Measurements from ENCODE around the gene VAV2.

Gene VAV2

DNA sequence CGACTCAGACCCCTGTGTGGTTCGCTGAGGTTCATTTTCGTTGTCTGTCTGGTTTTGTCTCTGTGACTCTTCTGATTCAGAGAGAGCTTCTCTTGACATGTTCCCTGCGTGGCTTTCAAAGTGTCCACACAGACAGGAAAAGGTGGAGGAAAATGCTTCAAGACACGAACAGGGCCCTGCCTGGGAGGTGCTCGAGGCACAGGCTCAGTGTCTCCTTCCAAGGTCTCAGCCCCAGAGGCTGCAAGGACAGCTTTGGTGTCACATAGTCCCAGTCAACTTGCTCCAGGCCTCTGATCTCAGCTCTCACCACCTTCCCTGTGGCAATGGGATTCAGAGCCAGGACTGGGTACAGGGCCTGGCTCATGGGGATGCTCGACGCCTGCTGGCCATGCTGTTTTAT is 202.3 kb downstream of the VAV2 start:
- no peak for DNase-seq

- DNase-seq: no peak
Observed at GRCh38 chr9:133788819-133789717, 203.1 kb downstream of the VAV2 start.

GRCh38 chr9:133788045-133788818 is 203.9 kb downstream of the VAV2 start:
- no peak for DNase-seq

- no peak for DNase-seq
Observed at GRCh38 chr9:133787754-133788025, 204.4 kb downstream of the VAV2 start.

- no peak for DNase-seq
Observed at GRCh38 chr9:133786907-133787753, 205.0 kb downstream of the VAV2 start.

DNA sequence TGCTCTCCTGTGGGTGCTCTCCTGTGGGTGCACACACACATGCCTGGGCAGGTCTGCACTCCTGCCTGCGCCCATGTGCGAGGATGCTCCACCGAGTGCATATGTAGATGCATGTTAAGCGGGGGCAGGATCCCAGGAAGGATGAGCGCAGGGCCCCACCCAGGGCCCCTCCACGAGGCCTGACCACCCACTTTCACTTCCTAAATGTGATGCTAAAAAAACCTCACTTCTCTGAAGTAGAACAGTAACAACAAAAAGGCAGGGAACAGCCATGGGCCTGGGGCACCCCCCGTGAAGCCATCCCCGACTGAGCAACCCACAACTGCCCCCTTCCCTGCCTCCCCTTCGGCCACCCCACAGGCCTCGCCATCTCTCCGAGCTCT is 205.8 kb downstream of the VAV2 start:
- no peak for DNase-seq

- DNase-seq: no peak
Observed at GRCh38 chr9:133785753-133786370, 206.3 kb downstream of the VAV2 start.

DNA sequence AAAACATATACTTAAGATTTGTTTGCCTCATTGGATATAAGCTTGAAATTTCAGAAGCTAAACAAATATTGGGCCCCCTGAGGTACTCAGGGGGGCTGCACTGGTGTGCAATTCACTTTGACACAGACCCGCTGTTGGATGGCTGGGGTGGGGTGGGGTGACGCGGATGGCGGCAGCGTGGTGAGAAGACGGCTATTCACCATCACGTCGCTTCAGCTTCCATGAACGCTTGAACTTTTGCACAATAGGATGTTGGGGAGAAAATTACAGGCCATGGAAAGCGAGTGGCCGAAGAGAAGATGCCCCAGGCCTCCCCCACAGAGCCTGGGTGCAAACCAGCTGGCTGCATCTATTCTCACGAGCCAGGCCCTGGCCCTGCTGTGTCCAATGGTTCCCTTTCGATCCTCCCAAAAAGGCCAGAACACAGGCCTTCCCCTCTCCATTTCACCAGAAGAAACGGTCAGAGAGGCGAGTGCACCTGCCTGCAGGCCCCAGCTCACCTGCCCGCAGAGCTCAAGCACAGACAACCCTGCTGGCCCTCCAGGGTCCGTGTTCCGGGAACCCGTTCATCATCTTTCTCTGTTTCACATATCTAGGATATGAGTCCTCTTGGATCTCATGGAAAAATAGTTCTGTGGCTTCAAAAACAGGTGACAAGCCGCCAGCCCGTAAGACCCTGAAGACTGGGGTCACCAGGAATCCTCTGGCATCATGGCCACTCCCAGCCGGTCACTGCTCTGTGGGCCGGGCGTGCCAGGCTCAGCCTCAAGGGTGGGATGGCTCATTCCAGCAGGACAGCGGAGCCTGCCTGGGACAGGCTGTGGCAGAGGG is 207.2 kb downstream of the VAV2 start:
- DNase-seq: no peak

DNA sequence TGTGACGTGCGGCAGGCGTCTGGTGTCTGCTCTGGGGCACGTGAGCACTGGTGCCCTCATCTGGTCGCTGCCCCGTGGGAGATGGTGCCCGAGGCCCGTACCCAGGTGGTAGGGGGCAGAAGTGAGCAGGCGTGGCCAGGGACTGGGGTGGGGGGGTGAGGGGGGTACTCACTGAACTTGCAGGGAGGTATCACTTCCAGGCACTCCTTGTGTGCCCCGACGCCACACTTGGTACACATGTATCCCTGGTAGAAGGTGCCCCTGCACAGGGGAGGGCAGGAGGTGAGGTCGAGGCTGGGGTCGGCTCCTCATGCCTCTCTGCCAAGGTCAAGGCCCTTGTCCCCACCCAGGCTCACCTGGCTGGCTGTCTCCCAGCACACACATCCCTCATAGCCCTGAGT is 208.8 kb downstream of the VAV2 start:
- DNase-seq: no peak

GRCh38 chr9:133782157-133783130 is 209.7 kb downstream of the VAV2 start:
- peak; percentile 12 for DNase-seq

DNA sequence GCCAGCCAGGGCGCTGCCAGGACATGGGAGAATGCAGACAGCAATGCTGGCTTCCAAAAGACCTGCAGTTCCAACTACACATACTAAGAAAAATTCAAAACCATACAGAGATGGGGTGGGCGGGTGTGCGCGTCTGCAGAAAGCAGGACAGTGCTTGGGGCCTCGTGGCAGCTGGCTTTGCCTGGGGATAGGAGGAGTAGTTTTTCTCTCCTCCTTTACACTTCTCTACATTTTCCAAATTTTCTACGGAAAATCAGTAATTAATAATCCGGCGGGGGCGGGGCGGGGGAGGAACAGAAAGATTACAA is 210.3 kb downstream of the VAV2 start:
- DNase-seq: no peak

- no peak for DNase-seq
Observed at GRCh38 chr9:133780962-133781827, 210.9 kb downstream of the VAV2 start.

DNA sequence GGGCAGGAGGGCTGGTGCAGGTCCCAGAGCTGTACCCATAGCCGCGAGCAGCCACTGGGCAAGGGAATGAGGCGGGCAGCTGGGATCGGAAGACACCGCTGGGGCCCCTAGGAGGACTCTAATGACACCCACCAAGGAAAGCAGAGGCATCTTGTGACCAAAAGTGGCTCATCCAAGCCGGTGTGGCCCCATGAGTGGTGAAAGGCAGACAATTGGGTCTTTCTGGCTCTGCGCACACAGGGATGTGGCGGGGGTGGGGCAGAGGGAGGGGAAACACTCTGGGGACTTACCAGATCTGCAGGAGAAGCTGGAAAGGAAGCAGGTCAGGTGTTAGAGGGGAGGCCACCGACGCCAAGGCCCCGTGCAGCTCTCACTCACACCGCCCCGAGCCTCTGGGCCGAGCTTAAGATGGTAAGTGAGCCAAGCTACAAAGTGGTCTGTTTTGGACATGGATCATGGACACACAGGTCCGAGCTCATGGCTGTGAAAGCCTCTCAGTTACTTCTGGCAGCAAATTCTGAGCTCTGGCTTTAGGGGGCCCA is 211.6 kb downstream of the VAV2 start:
- no peak for DNase-seq

DNA sequence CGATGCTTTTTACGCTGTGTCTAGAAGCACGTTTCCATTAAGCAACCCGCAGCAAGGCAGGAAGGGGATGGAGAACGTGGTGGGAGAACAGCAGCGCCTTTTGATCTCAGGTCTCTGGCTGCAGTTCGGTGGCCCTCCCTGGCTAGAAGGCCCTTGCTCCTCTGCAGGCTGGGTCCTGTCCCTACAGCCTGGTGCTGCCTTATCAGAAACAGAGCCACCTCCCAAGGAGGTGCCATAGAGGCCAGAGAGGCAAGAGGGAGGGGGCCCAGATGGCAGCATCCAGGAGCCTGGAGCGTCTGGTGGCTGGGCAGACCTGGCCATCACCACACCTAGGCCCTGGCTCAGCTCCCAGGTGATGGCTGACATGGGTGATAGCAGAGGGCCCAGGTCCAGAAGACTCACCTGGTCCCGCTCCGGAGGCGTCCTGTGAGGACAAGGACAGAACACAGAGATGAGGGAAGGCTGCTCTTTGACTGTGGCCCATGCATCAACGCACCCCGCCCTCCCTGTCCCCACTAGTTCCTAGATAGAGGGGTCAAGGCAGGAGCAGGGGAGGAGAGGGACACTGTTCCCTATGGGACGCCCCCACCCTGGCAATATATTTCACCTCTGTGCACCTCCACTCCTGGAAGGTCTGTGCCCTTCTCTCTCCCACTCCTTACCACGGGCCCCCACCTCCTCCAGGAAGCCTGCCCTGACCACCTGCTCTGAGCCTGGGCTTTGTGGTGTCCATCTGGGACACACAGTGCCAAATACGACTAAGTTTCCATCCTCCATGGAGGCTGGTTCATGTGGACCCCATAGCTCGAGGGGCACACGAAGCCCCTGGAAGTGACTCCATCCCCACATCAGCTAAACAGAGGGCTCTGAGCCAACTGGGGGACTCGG is 212.4 kb downstream of the VAV2 start:
- no peak for DNase-seq

- DNase-seq: no peak
Observed at GRCh38 chr9:133779081-133779480, 213.0 kb downstream of the VAV2 start.

DNA sequence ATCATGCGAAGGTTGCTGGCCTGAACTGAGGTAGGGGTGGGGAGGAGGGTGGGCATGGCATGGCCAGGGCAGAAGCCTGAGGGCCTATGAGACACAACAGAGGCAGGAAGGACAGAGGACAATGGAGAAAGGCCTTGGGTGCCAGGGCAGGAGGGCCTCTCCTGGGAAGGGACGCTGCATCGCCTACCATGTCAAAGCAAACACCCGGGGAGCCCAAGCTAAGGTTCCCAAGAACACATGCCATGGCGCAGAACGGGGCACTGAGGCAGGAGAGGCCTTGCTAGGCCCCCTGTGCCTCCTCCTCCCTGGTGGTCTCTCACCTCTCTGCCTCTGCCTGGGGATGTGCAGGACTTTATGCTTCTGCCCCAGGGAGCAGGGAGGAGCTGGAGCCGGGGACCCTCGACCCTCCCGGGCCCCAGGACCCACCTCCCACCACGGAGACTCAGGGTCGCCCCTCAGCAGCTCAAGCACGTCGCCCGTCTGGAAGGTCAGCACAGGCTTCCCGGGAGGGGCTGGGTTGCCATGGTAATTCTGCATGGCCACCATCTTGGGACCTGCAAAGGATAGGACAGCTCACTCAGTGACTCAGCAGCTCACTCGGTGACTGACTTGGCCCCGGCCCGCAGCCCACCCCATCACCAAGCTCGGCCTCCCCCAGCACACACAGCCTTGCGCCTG is 213.6 kb downstream of the VAV2 start:
- no peak for DNase-seq

- no peak for DNase-seq
Observed at GRCh38 chr9:133777871-133778270, 214.3 kb downstream of the VAV2 start.
